KMS-11 (cell line): ENCODE data around the gene PGGT1B.

Source experiments
- H2AFZ ChIP-seq: fragments of 200-600 bp; sonication (generic); 2 replicates; pipeline ENCODE4 v1.6.1; 2016; ENCODE audit warnings: antibody characterized with exemption, mixed run types, low read depth
- H3K27ac ChIP-seq: fragments of 200-600 bp; sonication (generic); 2 replicates; pipeline ENCODE4 v1.6.1; 2016; ENCODE audit warnings: mild to moderate bottlenecking, mixed run types
- H3K27me3 ChIP-seq: fragments of 200-600 bp; sonication (generic); 2 replicates; pipeline ENCODE4 v1.6.1; 2017; ENCODE audit warnings: mild to moderate bottlenecking, low read depth, mixed run types, moderate library complexity; ENCODE audit not compliant: insufficient read depth
- H3K36me3 ChIP-seq: fragments of 200-600 bp; sonication (generic); 2 replicates; pipeline ENCODE4 v1.6.1; 2017; ENCODE audit warnings: mild to moderate bottlenecking, mixed run types; ENCODE audit not compliant: insufficient read depth
- H3K4me1 ChIP-seq: fragments of 200-600 bp; sonication (generic); 2 replicates; pipeline ENCODE4 v1.6.1; 2016; ENCODE audit warnings: mild to moderate bottlenecking, low read depth, mixed run types; ENCODE audit not compliant: poor library complexity, severe bottlenecking
- H3K4me2 ChIP-seq: fragments of 200-600 bp; sonication (generic); 2 replicates; pipeline ENCODE4 v1.7.0; 2016; ENCODE audit warnings: mild to moderate bottlenecking, mixed run types
- H3K4me3 ChIP-seq: fragments of 200-600 bp; sonication (generic); IDR thresholded peaks from 2 replicates; pipeline ENCODE4 v1.6.1; 2017; ENCODE audit warnings: low read depth, low read length, mixed read lengths; ENCODE audit not compliant: insufficient read depth
- H3K79me2 ChIP-seq: fragments of 200-600 bp; sonication (generic); 2 replicates; pipeline ENCODE4 v1.6.1; 2016; ENCODE audit warnings: low read depth, mixed run types; ENCODE audit not compliant: insufficient read depth
- H3K9ac ChIP-seq: fragments of 200-600 bp; sonication (generic); 2 replicates; pipeline ENCODE4 v1.6.1; 2016; ENCODE audit warnings: mild to moderate bottlenecking, mixed run types
- H4K20me1 ChIP-seq: fragments of 200-600 bp; sonication (generic); 2 replicates; pipeline ENCODE4 v1.6.1; 2016; ENCODE audit warnings: mild to moderate bottlenecking, mixed run types; ENCODE audit not compliant: insufficient read depth
- CTCF ChIP-seq: fragments of 200-600 bp; sonication (generic); conservative IDR thresholded peaks from 2 replicates; pipeline ENCODE4 v1.6.1; 2017; ENCODE audit warnings: low read depth, mild to moderate bottlenecking, antibody characterized with exemption, low read length, moderate library complexity, mixed read lengths

The PGGT1B gene

GRCh38 chr5:115179030-115179393, 83.7 kb downstream of the PGGT1B start:
- Histone ChIP-seq H3K4me1 (no peaks in the 10 kb centered on the region), H3K4me3 (no peak overlapping the region), H3K9ac (no peak overlapping the region), H4K20me1 (no peaks in the 10 kb centered on the region), H3K27ac (no peak overlapping the region), H3K4me2 (no peak overlapping the region), H3K27me3 (no peaks in the 10 kb centered on the region; the same call in 1 of the 2 replicates), H2AFZ (no peak overlapping the region), H3K79me2 (no peaks in the 10 kb centered on the region), H3K36me3 (no peaks in the 10 kb centered on the region)
- no peak for TF ChIP-seq CTCF

- Histone ChIP-seq H3K79me2 (peaks cover 9% of the 10 kb centered on the region; the same call in 1 of the 2 replicates), H3K9ac (peak overlapping the region; percentile 82), H3K36me3 (no peaks in the 10 kb centered on the region), H3K4me3 (no peak overlapping the region), H3K4me1 (peaks cover 19% of the 10 kb centered on the region), H3K4me2 (peak overlapping the region; percentile 71), H4K20me1 (no peaks in the 10 kb centered on the region), H2AFZ (peak overlapping the region; percentile 96), H3K27me3 (no peaks in the 10 kb centered on the region), H3K27ac (peak overlapping the region; percentile 64)
- no peak for TF ChIP-seq CTCF
These were observed 91.7 kb downstream of the PGGT1B start for GRCh38 chr5:115170929-115171510.

GRCh38 chr5:115170134-115170928, 92.3 kb downstream of the PGGT1B start:
- no peak for TF ChIP-seq CTCF
- H4K20me1 ChIP-seq: no peaks in the 10 kb centered on the region
- peaks cover 19% of the 10 kb centered on the region for H3K4me1 ChIP-seq
- H3K4me3 ChIP-seq: no peak overlapping the region
- H3K36me3 ChIP-seq: no peaks in the 10 kb centered on the region
- no peaks in the 10 kb centered on the region for H3K27me3 ChIP-seq
- peaks cover 9% of the 10 kb centered on the region; the same call in 1 of the 2 replicates for H3K79me2 ChIP-seq
- H2AFZ ChIP-seq: peak overlapping the region; percentile 96
- H3K9ac ChIP-seq: peak overlapping the region; percentile 82
- peak overlapping the region; percentile 71 for H3K4me2 ChIP-seq
- H3K27ac ChIP-seq: peak overlapping the region; percentile 64

DNA sequence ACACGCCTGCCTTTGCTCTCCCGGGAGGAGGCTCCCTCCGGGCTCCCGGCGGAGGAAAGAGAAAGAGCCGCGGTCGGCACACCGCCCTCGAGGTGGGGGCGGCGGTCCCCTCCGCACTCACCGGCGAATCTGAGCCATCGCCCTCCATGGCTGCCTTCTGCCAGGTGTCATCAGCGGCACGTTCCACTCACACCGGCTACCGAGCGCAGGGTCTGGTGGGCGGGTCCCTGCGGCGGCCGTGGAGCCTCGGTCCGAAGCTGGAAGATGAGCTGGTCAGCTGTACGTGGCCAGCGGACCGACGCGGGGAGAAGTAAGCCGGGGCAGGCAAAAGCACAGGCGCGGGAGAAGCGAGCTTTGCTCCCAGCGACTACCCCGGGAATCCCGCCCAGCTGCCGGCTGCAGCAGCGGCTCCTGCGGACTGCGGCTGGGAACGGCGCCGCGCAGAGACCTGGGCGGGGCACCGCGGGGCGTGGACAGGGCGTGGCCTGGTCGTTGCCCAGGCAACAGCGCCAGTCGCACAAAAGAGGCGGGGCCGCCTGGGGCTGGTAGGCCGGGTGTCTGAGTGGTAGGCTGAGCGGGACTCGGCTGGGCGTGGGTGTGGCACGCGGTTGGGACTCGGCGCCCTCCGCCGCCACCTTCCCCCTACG, 93.1 kb downstream of the PGGT1B start, which contains the start of gene TRIM36:
TSS of gene TRIM36 (minus strand) at position 422 of the 647 bp plus-strand sequence. CDS start at position 148, 274 bp downstream.
- Histone ChIP-seq H3K27ac (peak within 1 kb of the TSS; percentile 70), H2AFZ (peak within 1 kb of the TSS; percentile 96), H3K79me2 (peaks cover 9% of the 10 kb centered on the region; the same call in 1 of the 2 replicates), H3K9ac (peak within 1 kb of the TSS; percentile 82), H3K4me2 (peak within 1 kb of the TSS; percentile 75), H4K20me1 (no peaks in the 10 kb centered on the region), H3K4me1 (peaks cover 19% of the 10 kb centered on the region), H3K36me3 (no peaks in the 10 kb centered on the region), H3K27me3 (no peaks in the 10 kb centered on the region), H3K4me3 (no peak within 1 kb of the TSS)
- TF ChIP-seq CTCF: no peak
